ENCODE measurements around the gene CTBP2. TPM values are rescaled to one million over a fixed set of nuclear protein-coding genes. Genes with fewer than 3 reads are reported as not detected.
A peak's percentile ranks its signal among the peaks of the same experiment; 100 is the strongest.

Gene CTBP2
- total RNA-seq, 1 experiment from 2014 or later, result 97.2 TPM

DNA sequence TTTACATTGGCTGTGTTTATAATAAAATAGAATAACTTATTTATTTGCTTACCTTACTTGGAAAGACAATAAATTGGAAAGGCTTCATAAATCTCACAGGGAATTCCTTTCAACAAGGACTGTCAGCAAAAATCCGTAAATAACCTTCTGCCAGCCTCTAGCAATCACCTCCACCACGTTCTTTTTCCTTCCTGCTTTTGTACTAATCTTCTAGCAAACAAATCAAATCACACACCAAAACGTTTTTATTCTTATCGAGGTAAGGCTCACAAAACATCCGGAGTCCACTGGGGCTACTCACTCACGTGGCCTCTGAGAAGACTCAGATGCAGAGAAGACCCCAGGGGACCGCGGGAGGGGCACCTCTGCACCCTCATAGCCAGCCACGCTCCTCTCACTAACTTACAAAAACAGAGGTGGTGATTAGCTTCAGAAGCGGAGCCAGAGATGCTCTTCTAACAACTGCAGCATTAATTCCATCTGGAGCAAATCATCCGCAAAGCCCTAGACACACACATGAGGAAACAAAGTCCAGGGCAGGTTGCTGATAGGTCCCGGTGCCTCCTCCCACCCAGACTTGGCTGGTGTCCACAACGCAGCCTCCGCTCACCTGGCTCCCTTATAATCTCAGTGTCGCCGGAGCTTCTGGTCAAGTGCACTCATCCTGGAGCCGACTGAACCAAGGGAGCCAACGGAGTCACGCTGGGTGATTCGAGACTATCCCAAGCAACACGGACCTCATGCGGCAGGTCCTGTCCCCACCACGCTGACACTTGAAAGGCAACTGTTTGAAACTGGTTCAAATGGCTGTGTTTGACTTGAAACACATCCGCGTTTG, 22.5 kb downstream of the CTBP2 start:
- H3K4me3 ChIP-seq (ENCODE audit: low read depth, low read length), result no peak overlapping the region
- H3K27ac Mint-ChIP-seq (ENCODE audit: unreplicated experiment), result peak overlapping the region; percentile 23
- H3K9me3 Mint-ChIP-seq (ENCODE audit: unreplicated experiment), result no peaks in the 10 kb centered on the region
- peaks cover 52% of the 10 kb centered on the region for H3K36me3 Mint-ChIP-seq (ENCODE audit: insufficient read depth, unreplicated experiment)
- POLR2A ChIA-PET, result no interaction called here
- intact Hi-C loops (cut with micrococcal nuclease; ENCODE audit: unreplicated experiment), result no loop called here
- peak in 1 of 2 experiments; percentile 29 for DNase-seq
- H3K27me3 Mint-ChIP-seq (ENCODE audit: insufficient read depth, unreplicated experiment), result no peaks in the 10 kb centered on the region
- H3K36me3 ChIP-seq (ENCODE audit: control insufficient read depth, insufficient read depth, low read length), result peaks cover 3% of the 10 kb centered on the region; the same call in 1 of the 2 replicates
- H3K27me3 ChIP-seq (replicated peaks; ENCODE audit: control insufficient read depth, insufficient read depth, low read length), result no peaks in the 10 kb centered on the region
- H3K4me1 Mint-ChIP-seq (ENCODE audit: low read depth, unreplicated experiment), result peaks cover 15% of the 10 kb centered on the region
- CTCF ChIA-PET, result no interaction called here
- no peak overlapping the region for H3K4me3 Mint-ChIP-seq (ENCODE audit: unreplicated experiment)
- no peaks in the 10 kb centered on the region for H3K9me3 ChIP-seq
- TF ChIP-seq, protein P1, sequence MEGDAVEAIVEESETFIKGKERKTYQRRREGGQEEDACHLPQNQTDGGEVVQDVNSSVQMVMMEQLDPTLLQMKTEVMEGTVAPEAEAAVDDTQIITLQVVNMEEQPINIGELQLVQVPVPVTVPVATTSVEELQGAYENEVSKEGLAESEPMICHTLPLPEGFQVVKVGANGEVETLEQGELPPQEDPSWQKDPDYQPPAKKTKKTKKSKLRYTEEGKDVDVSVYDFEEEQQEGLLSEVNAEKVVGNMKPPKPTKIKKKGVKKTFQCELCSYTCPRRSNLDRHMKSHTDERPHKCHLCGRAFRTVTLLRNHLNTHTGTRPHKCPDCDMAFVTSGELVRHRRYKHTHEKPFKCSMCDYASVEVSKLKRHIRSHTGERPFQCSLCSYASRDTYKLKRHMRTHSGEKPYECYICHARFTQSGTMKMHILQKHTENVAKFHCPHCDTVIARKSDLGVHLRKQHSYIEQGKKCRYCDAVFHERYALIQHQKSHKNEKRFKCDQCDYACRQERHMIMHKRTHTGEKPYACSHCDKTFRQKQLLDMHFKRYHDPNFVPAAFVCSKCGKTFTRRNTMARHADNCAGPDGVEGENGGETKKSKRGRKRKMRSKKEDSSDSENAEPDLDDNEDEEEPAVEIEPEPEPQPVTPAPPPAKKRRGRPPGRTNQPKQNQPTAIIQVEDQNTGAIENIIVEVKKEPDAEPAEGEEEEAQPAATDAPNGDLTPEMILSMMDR (IDR thresholded peaks at IDR 0.05; ENCODE audit: insufficient read depth in 1 of 2, low read depth in 1 of 2, low read length in 1 of 2, severe bottlenecking in 1 of 2, unreplicated experiment in 1 of 2), result no peak
- no peaks in the 10 kb centered on the region for H3K4me1 ChIP-seq
- no TSS peak for BruUV-seq (replicated peaks)

DNA sequence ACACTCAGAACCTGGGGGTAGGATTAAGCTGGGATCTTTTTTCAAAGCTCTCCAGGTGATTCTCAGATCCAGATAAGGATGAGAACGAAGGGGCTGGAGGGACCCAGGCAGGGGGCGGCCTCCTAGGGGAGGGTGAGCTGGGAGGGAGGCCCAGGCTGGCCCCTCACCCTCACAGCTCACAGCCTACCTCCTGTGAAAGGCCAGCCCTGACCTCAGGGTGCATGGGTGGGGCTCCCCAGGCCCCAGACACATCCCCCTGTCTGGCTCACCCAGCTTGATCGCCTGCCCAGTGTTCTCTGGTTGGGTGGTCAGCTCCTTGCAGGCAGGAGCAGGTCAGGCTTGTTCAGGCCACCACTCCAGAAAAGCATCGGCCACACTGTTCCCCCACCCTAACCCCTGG, 24.3 kb downstream of the CTBP2 start:
- no peak for DNase-seq
- Mint-ChIP-seq H3K36me3 (ENCODE audit: insufficient read depth, unreplicated experiment) (peaks cover 57% of the 10 kb centered on the region), H3K4me1 (ENCODE audit: low read depth, unreplicated experiment) (peaks cover 15% of the 10 kb centered on the region), H3K27me3 (ENCODE audit: insufficient read depth, unreplicated experiment) (no peaks in the 10 kb centered on the region), H3K27ac (ENCODE audit: unreplicated experiment) (no peak overlapping the region), H3K9me3 (ENCODE audit: unreplicated experiment) (no peaks in the 10 kb centered on the region), H3K4me3 (ENCODE audit: unreplicated experiment) (no peak overlapping the region)
- intact Hi-C loops (cut with micrococcal nuclease; ENCODE audit: unreplicated experiment), result no loop called here
- Histone ChIP-seq H3K4me3 (ENCODE audit: low read depth, low read length) (no peak overlapping the region), H3K9me3 (no peaks in the 10 kb centered on the region), H3K36me3 (ENCODE audit: control insufficient read depth, insufficient read depth, low read length) (peaks cover 4% of the 10 kb centered on the region; the same call in 1 of the 2 replicates), H3K4me1 (no peaks in the 10 kb centered on the region), H3K27me3 (replicated peaks; ENCODE audit: control insufficient read depth, insufficient read depth, low read length) (no peaks in the 10 kb centered on the region)
- no TSS peak for BruUV-seq (replicated peaks)
- TF ChIP-seq, protein P1 (IDR thresholded peaks at IDR 0.05; ENCODE audit: insufficient read depth in 1 of 2, low read depth in 1 of 2, low read length in 1 of 2, severe bottlenecking in 1 of 2, unreplicated experiment in 1 of 2), result no peak
- ChIA-PET CTCF (interaction anchor here (1.0 kb wide), 1 partner anchor 88 kb away, joined by 3 read pairs; no protein-coding TSS in a partner anchor), POLR2A (no interaction called here)

DNA sequence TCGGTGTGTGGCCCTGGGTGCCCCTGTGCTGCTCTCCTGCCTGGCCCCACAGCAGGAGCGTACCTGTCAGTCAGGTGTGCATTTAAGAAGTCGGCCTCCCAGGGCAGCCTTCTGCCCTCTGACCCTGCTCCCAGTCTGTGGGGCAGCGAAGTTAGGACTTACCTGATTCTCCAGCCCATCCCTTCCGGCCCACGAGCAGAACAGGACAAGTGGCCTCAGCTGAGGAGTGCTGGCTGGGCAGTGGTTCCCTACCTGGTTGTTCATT, 24.7 kb downstream of the CTBP2 start:
- peaks cover 4% of the 10 kb centered on the region; the same call in 1 of the 2 replicates for H3K36me3 ChIP-seq (ENCODE audit: control insufficient read depth, insufficient read depth, low read length)
- Mint-ChIP-seq H3K4me1 (ENCODE audit: low read depth, unreplicated experiment) (peaks cover 15% of the 10 kb centered on the region), H3K27ac (ENCODE audit: unreplicated experiment) (no peak overlapping the region), H3K9me3 (ENCODE audit: unreplicated experiment) (no peaks in the 10 kb centered on the region), H3K36me3 (ENCODE audit: insufficient read depth, unreplicated experiment) (peaks cover 61% of the 10 kb centered on the region), H3K4me3 (ENCODE audit: unreplicated experiment) (no peak overlapping the region), H3K27me3 (ENCODE audit: insufficient read depth, unreplicated experiment) (no peaks in the 10 kb centered on the region)
- ChIA-PET POLR2A (no interaction called here), CTCF (interaction anchor here (1.0 kb wide), 1 partner anchor 88 kb away, joined by 3 read pairs; no protein-coding TSS in a partner anchor)
- TF ChIP-seq, protein P1 (IDR thresholded peaks at IDR 0.05; ENCODE audit: insufficient read depth in 1 of 2, low read depth in 1 of 2, low read length in 1 of 2, severe bottlenecking in 1 of 2, unreplicated experiment in 1 of 2), result no peak
- no peaks in the 10 kb centered on the region for H3K27me3 ChIP-seq (replicated peaks; ENCODE audit: control insufficient read depth, insufficient read depth, low read length)
- H3K4me3 ChIP-seq (ENCODE audit: low read depth, low read length), result no peak overlapping the region
- no TSS peak for BruUV-seq (replicated peaks)
- DNase-seq, result no peak
- no peaks in the 10 kb centered on the region for H3K9me3 ChIP-seq
- intact Hi-C loops (cut with micrococcal nuclease; ENCODE audit: unreplicated experiment), result no loop called here
- no peaks in the 10 kb centered on the region for H3K4me1 ChIP-seq
